Breast epithelium (tissue), 3 donors: Measurements from ENCODE around the gene PROX2.

ENCODE experiments used
- CTCF ChIP-seq, 3 donors: fragments of 450-650 bp; IDR thresholded peaks; one replicate each; pipeline ENCODE4 v1.5.1; 2016 to 2017; ENCODE audit warnings: antibody characterized with exemption in 3 of 3, mild to moderate bottlenecking in 3 of 3, moderate library complexity in 3 of 3
- POLR2A ChIP-seq: fragments of 450-650 bp; IDR thresholded peaks from one replicate; pipeline ENCODE4 v1.6.1; 2016; ENCODE audit warnings: antibody characterized with exemption, mild to moderate bottlenecking, moderate library complexity
- POLR2AphosphoS5 ChIP-seq, 3 donors: sonication (generic); formaldehyde crosslinking; IDR thresholded peaks; one replicate each; pipeline ENCODE4 v1.6.1; 2017; ENCODE audit warnings: antibody characterized with exemption in 3 of 3

- no peak for TF ChIP-seq CTCF (IDR thresholded peaks at IDR 0.05)
- no peak for TF ChIP-seq POLR2AphosphoS5 (IDR thresholded peaks at IDR 0.05)
- no peak for TF ChIP-seq POLR2A
These were observed 44.3 kb upstream of the PROX2 start for GRCh38 chr14:74920281-74920680.
